Activated T-cell treated with anti-CD3 and anti-CD28 coated beads for 48 hours (primary cell): ENCODE data around the gene RNF187.

Source experiments
- DNase-seq: peaks from one replicate; pipeline ENCODE4 v3.0.0-alpha.2; 2020; ENCODE audit warnings: low read depth

Gene RNF187

GRCh38 chr1:228544021-228544850 is 57.1 kb downstream of the RNF187 start:
- DNase-seq = no peak

GRCh38 chr1:228544921-228545591 is 57.9 kb downstream of the RNF187 start:
- no peak for DNase-seq
